Stimulated activated CD4-positive, alpha-beta T cell treated with anti-CD3 and anti-CD28 coated beads, Interleukin-15, amount 100 ng/mL, for 24 hours (primary cell): ENCODE data around the gene C4B.

Experiments
- DNase-seq: peaks from one replicate; pipeline ENCODE4 v3.0.0-alpha.2; 2020

Gene C4B

DNA sequence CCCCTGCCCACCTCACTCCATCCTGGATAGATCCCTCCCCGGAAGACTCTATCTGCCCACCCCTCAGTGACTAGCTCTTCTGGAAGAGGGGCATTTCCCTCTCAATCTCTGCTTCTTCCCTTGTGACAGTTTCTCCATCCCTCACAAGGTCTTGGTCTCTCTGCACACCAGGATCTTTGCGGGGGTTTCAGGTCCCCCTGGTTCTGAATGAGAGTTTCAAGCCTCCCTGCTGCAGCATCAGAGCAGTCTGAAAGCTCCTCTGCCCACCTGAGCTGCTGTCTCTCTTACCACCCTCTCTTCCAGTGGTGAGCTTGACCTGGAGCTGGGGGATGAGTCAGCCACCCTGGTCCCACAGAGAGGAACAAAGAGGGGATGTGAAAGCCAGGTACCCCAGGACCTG lies 70.2 kb downstream of the C4B start:
- DNase-seq: no peak
